Thyroid gland (tissue), 4 donors: Measurements from ENCODE around the gene CD22. TPM values are rescaled to one million over a fixed set of nuclear protein-coding genes. Genes with fewer than 3 reads are reported as not detected.

Source experiments
- DNase-seq, 2 donors: peaks; one replicate each; pipeline ENCODE4 v3.0.0-alpha.2; 2019
- H3K27ac ChIP-seq, 3 donors: fragments of 200-600 bp; sonication (generic); 1 replicate in 2 of 3; 2 replicates in 1 of 3; pipeline ENCODE4 v1.5.1; 2016 to 2019; ENCODE audit warnings: mild to moderate bottlenecking in 1 of 3, moderate library complexity in 1 of 3
- H3K27me3 ChIP-seq: fragments of 200-600 bp; sonication (generic); one replicate; pipeline ENCODE4 v1.5.1; 2019
- H3K36me3 ChIP-seq, 2 donors: fragments of 200-600 bp; sonication (generic); one replicate each; pipeline ENCODE4 v1.5.1; 2016 to 2019
- H3K4me1 ChIP-seq, 2 donors: fragments of 200-600 bp; sonication (generic); one replicate each; pipeline ENCODE4 v1.5.1; 2017 to 2019
- H3K4me3 ChIP-seq, 3 donors: fragments of 200-600 bp; sonication (generic); replicated peaks in 1 of 3; 1 replicate in 2 of 3; 2 replicates in 1 of 3; pipeline ENCODE4 v1.5.1; 2016; ENCODE audit warnings: mild to moderate bottlenecking in 1 of 3
- H3K9me3 ChIP-seq: fragments of 200-600 bp; sonication (generic); one replicate; pipeline ENCODE4 v1.5.1; 2017
- POLR2A ChIP-seq, 2 donors: fragments of 450-650 bp; IDR thresholded peaks; one replicate each; pipeline ENCODE4 v1.6.1; 2017; ENCODE audit warnings: antibody characterized with exemption in 2 of 2, mild to moderate bottlenecking in 2 of 2, moderate library complexity in 1 of 2
- WGBS, 2 donors: methylation state at CpG; one replicate each; pipeline ENCODE4 v1.1.5; 2017; 5-methylcytosine and 5-hydroxymethylcytosine counted together
- intact Hi-C: fragments of 100-400 bp; cut with DNase I; formaldehyde crosslinking; loops from one replicate; pipeline ENCODE4 v1.15.1; 2023
- total RNA-seq, 4 donors: library from RNA; depleted of rRNA; stranded (reverse); fragments of >200 nt; gene quantifications; one replicate each; pipeline ENCODE4 v1.2.3, GENCODE V29; 2016
- TF ChIP-seq, protein P1 (sequence below), 6 experiments: fragments of 200-600 bp in 3 of 6; fragments of 450-650 bp in 3 of 6; sonication (generic) in 3 of 6; IDR thresholded peaks; one replicate each; pipeline ENCODE4 v1.5.1; 2016 to 2019; ENCODE audit warnings: antibody characterized with exemption in 6 of 6, mild to moderate bottlenecking in 2 of 6, inconsistent platforms in 1 of 6, moderate library complexity in 1 of 6

Gene CD22
- total RNA-seq, 4 donors from 2014 or later, result 0.68 to 18.4 (median 2.0) TPM

- intact Hi-C loops, result no loop called here
- 72 to 78% methylated on average over 9 of the region's 9 CpGs for WGBS, 2 donors
- Histone ChIP-seq H3K4me1 (peaks cover 0 to 6% of the 10 kb centered on the region in 2 donors), H3K9me3 (no peaks in the 10 kb centered on the region), H3K36me3 (no peaks in the 10 kb centered on the region), H3K4me3 (no peak overlapping the region), H3K27me3 (no peaks in the 10 kb centered on the region), H3K27ac (no peak overlapping the region)
- DNase-seq, result no peak
- no peak for TF ChIP-seq POLR2A (IDR thresholded peaks at IDR 0.05)
- TF ChIP-seq, protein P1, sequence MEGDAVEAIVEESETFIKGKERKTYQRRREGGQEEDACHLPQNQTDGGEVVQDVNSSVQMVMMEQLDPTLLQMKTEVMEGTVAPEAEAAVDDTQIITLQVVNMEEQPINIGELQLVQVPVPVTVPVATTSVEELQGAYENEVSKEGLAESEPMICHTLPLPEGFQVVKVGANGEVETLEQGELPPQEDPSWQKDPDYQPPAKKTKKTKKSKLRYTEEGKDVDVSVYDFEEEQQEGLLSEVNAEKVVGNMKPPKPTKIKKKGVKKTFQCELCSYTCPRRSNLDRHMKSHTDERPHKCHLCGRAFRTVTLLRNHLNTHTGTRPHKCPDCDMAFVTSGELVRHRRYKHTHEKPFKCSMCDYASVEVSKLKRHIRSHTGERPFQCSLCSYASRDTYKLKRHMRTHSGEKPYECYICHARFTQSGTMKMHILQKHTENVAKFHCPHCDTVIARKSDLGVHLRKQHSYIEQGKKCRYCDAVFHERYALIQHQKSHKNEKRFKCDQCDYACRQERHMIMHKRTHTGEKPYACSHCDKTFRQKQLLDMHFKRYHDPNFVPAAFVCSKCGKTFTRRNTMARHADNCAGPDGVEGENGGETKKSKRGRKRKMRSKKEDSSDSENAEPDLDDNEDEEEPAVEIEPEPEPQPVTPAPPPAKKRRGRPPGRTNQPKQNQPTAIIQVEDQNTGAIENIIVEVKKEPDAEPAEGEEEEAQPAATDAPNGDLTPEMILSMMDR (IDR thresholded peaks at IDR 0.05), result no peak
These were observed 51.6 kb downstream of the CD22 start for GRCh38 chr19:35380450-35381124.

GRCh38 chr19:35381318-35381717 lies 52.3 kb downstream of the CD22 start:
- WGBS, 2 donors, result 81 to 84% methylated on average over 3 of the region's 3 CpGs
- H3K27me3 ChIP-seq, result no peaks in the 10 kb centered on the region
- no peak for DNase-seq
- TF ChIP-seq, protein P1 (IDR thresholded peaks at IDR 0.05), result no peak
- no peak for TF ChIP-seq POLR2A (IDR thresholded peaks at IDR 0.05)
- intact Hi-C loops, result no loop called here
- no peak overlapping the region for H3K27ac ChIP-seq
- H3K4me1 ChIP-seq, result no peaks in the 10 kb centered on the region
- H3K9me3 ChIP-seq, result no peaks in the 10 kb centered on the region
- no peak overlapping the region for H3K4me3 ChIP-seq
- H3K36me3 ChIP-seq, result no peaks in the 10 kb centered on the region

DNA sequence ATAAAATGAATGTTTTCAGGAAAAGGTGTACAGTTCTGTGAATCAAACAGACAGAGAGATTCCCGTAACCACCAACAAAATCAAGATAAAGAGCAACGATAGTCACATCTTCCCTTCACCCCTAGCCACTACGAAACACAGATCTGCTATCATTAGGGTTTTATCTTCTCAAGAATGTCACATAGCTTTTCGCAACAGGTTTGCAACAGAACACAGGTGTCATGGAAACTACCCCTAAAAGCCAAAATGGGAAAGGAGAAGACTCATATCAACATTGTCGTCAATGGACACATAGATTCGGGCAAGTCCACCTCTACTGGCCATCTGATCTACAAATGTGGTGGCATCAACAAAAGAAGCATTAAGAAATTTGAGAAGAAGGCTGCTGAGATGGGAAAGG lies 52.9 kb downstream of the CD22 start:
- DNase-seq, result no peak
- no peaks in the 10 kb centered on the region for H3K9me3 ChIP-seq
- no peak overlapping the region for H3K27ac ChIP-seq
- H3K4me1 ChIP-seq, result no peaks in the 10 kb centered on the region
- intact Hi-C loops, result no loop called here
- no peaks in the 10 kb centered on the region for H3K36me3 ChIP-seq
- 94 to 96% methylated on average over 6 of the region's 6 CpGs for WGBS, 2 donors
- no peak overlapping the region for H3K4me3 ChIP-seq
- H3K27me3 ChIP-seq, result no peaks in the 10 kb centered on the region
- TF ChIP-seq POLR2A (IDR thresholded peaks at IDR 0.05), result no peak
- TF ChIP-seq, protein P1 (IDR thresholded peaks at IDR 0.05), result no peak

- Histone ChIP-seq H3K9me3 (no peaks in the 10 kb centered on the region), H3K27ac (no peak overlapping the region), H3K27me3 (no peaks in the 10 kb centered on the region), H3K4me1 (peaks cover 1 to 2% of the 10 kb centered on the region in 2 donors), H3K4me3 (no peak overlapping the region), H3K36me3 (no peaks in the 10 kb centered on the region)
- DNase-seq, result no peak
- no peak for TF ChIP-seq POLR2A (IDR thresholded peaks at IDR 0.05)
- TF ChIP-seq, protein P1 (IDR thresholded peaks at IDR 0.05), result no peak
- WGBS, 2 donors, result 96 to 100% methylated on average over 2 of the region's 2 CpGs
- intact Hi-C loops, result no loop called here
These were observed 54.5 kb downstream of the CD22 start for GRCh38 chr19:35383536-35383935.

DNA sequence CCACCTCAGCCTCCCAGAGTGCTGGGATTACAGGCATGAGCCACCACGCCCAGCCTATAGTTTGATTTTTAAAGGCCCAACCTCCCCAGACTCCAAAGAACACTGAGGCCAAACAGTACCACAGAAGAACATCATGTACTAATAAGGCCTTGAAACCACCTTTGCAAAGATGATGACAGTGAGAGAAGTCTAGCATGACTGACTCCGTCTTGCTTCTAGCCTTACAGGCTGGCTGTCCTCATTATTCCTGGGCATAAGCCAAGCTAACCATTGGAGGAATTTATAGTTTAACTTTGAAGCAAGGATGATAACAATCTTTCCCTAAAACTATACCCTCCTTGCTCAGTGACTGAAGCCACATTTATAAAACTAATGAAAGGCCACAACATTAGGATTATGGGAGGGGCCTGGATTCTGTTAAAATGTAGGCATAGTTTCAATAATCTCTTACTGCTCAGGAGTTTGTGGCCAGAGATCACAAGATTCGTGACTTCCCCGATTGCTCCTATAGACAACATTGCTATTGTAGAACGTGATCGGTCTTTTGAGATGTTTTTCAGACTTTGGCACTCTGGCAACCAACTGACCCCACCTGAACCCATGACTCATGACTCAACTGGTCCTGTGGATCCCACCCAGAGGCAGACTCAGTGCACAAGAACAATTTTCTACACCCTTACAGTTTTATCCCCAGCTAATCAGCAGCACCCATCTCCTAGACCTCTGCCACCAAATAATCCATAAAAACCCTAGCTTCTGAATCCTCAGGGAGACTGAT lies 59.5 kb downstream of the CD22 start:
- peak in 1 of 2 donors; percentile 3 for DNase-seq
- WGBS, 2 donors, result 73 to 89% methylated on average over 6 of the region's 6 CpGs

More for the DNA sequence above, 59.5 kb downstream of the CD22 start:
- peaks cover 10 to 16% of the 10 kb centered on the region in 2 donors for H3K4me1 ChIP-seq
- H3K36me3 ChIP-seq, result no peaks in the 10 kb centered on the region
- no peaks in the 10 kb centered on the region for H3K9me3 ChIP-seq
- H3K27ac ChIP-seq, result peak overlapping the region in 1 of 3 donors; percentile 15
- intact Hi-C loops, result no loop called here
- no peaks in the 10 kb centered on the region for H3K27me3 ChIP-seq
- no peak overlapping the region for H3K4me3 ChIP-seq
- TF ChIP-seq, protein P1 (IDR thresholded peaks at IDR 0.05), result no peak
- no peak for TF ChIP-seq POLR2A (IDR thresholded peaks at IDR 0.05)
